IPS-NIHi7 (cell line): ENCODE results near the gene YWHAG.
"Not testable (repeated sequence)": the region's sequence is repeated elsewhere in the genome, so short reads cannot be mapped to it uniquely, and the experiment has no call there.

Experiments used
- DNase-seq: peaks from one replicate; pipeline ENCODE4 v3.0.0; 2012; ENCODE audit warnings: mixed read lengths; ENCODE audit errors: extremely low spot score

The YWHAG gene

DNA sequence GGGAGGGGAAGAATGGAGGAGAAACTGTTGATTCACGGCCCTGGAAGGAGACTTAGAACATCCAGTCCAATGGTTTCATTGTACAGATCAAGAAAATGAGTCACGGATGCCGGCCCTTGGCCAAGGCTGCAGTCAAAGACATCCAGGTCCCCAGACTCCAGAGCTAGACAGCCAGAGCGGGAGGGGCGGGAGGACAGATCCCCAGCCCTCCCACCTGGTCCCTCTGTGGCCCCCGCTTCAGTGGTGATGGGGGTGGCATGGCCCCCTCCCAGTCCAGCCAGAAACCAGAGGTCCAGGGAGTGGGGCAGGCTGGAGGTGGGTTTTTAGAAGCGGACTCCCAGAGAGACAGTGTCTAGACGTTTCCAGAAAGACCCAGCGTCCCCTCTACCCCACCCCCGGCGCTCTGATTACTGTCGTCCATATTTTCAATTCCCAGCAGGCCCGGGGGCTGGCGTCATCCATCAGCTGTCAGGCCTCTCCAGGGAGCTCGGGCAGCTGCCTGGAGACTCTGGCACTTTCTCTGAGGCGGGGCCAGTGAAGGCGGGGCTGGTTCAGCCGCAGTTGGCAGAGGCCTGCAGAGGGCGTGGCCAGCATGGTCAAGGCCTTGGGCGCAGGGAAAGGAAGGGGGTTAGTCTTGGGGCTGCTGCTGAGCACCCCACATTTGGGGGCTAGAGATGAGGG is 64.3 kb downstream of the YWHAG start:
- DNase-seq, result peak; percentile 67

GRCh38 chr7:76293407-76293901 is 65.3 kb downstream of the YWHAG start:
- DNase-seq, result no peak

GRCh38 chr7:76292911-76293310 is 65.9 kb downstream of the YWHAG start:
- DNase-seq, result not testable (repeated sequence)

DNA sequence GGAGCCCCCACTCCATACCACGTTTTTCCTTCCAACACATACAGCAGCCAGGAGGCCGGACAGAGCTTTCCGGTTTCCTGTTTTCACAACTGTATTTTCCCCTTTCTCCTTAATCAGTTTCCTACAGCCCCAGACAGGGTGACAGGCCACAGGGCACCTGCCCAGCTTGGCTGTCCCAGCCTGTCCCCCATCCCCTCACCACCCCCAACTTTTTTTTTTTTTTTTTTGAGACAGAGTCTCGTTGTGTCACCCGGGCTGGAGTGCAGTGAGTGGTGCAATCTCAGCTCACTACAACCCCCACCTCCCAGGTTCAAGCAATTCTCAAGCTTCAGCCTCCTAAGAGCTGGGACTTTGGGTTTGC is 66.6 kb downstream of the YWHAG start:
- DNase-seq, result no peak

GRCh38 chr7:76291351-76292212 is 67.2 kb downstream of the YWHAG start:
- DNase-seq, result peak; percentile 87

DNA sequence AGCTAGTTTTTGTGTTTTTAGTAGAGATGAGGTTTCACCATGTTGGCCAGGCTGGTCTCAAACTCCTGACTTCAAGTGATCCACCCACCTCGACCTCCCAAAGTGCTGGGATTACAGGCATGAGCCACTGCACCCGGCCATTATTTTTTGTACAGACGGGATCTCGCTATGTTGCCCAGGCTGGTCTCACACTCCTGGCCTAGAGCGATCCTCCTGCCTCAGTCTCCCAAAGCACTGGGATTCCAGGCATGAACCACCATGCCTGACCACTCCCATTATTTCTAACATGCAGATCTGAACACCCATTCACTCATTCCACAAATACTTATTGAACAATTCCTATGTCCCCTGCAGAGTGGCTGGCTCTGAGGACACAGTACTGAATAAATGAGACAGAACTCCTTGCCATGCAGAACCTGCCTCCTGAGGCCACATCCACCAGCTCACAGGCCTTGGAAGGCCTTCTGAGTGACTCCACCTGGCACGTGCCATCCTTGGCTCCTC is 67.9 kb downstream of the YWHAG start:
- DNase-seq, result not testable (repeated sequence)

- no peak for DNase-seq
Observed at GRCh38 chr7:76286842-76287403, 71.9 kb downstream of the YWHAG start.

- DNase-seq, result no peak
Observed at GRCh38 chr7:76285604-76286374, 73.0 kb downstream of the YWHAG start.

DNA sequence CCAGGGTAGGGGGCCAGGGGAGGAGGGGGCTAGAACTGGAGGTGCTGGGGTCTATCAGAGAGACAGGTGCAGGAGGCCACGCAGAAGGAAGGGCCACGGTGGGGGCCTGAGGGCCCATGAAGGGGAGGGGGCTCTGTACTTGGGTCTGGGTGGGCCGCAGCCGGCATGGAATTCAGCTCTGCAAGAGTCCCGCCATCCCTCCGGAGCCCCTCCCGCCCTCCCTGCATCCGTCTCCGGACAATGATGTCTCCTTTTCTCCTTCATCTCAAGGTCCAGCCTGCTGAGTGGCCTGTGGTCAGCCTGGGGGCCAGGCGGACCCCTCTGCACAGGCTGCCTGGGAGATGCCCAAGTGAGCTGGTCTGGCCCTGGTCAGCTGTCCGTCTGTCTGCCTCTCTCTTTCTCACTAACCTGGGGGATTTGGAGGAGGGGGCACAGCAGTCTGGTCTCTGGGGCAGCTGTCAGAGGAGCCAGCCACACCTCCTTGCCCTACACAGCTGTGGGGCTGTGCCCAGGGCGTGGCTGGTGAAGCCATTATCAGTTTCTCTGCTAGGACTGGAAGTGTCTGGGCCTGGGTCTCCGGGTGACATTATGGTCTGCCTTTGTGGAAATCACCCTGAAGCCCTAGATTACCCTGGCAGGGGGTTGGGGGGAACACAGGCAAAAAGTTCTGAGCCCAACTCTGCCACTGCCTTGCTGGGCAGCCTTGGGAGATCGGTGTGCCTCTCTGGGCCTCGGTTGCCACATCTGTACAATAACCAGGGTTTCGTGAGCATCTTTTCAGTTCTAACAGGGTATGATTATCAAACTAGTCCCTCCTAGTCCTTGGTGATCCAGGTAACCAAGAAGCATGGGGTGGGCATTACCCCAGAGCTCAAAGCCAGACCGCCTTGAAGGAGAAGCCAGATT is 75.3 kb downstream of the YWHAG start:
- DNase-seq, result no peak

DNA sequence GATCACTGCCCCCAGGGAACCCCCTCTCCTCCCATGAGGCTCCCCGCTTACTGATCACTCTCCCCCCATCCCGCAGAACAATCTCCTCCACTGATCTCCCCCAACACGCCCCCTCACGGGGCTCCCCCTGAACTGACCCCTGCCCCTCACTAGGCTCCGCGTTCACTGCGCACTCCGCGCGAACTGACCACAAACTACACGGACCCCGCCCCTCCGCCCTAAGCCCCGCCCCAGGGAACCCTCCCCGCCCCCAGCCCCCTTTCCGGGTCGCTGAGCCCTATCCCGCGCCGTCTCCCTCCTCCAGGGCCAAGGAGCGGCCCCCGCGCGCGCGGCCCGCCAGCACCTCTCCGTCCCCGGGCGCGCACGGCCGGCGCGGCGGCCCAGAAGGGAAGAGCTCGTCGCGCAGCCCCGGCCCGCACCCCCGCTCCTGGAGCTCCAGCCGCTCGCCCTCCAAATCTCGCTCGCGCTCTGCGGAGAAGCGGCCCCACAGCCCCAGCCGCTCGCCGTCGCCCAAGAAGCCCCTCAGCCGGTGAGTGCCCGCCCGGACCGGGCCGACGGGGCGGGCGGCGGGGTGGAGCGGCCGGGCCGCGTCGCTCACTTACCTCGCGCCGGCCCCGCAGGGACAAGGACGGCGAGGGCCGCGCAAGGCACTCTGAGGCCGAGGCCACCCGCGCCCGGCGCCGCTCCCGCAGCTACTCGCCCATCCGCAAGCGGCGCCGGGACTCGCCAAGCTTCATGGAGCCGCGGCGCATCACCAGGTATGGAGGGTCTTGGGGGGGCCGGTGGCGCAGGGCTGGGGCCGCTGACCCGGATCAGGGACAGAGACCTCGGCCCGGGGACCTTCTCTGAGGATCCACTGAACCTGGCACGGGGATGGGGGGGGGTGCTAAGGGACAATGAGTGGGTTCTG is 76.2 kb downstream of the YWHAG start:
- peak; percentile 70 for DNase-seq

DNA sequence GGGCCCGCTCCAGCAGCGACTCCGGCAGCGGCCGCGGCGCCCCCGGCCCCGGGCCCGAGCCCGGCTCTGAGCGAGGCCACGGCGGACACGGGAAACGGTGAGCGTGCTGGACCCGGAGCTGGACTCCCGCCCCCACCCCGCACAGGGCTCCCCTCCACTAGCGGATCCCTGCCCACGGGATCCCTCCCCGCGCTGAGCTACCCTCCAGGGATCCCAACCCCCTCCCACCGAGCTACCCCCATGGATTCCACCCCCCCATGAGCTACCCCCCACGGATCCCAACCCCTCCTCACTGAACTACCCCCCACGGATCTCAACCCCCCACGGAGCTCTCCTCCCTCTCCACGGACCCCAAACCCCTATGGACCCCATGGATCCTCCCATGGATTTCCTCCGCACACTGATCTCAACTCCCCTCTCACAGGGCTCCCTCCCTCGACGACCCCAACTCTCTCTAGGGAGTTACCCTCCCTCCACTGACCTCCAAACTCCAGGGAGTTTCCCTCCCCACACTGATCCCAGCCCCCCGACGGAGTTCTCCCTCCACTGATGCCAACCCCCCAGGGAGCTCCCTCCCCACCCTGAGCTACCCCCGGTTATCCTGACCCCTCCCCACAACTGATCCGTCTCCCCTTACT is 77.0 kb downstream of the YWHAG start:
- DNase-seq, result no peak

- no peak for DNase-seq
Observed at GRCh38 chr7:76281006-76281705, 77.6 kb downstream of the YWHAG start.

- no peak for DNase-seq
Observed at GRCh38 chr7:76280408-76280807, 78.4 kb downstream of the YWHAG start.

GRCh38 chr7:76278540-76278939 is 80.3 kb downstream of the YWHAG start:
- DNase-seq, result no peak
